BE2C (cell line): ENCODE data around the gene TBC1D24.

Experiments
- DNase-seq: peaks from one replicate; pipeline ENCODE4 v3.0.0-alpha.2; 2020
- H3K27me3 ChIP-seq: fragments of 250-450 bp; sonication (Bioruptor Pico); 2 replicates; pipeline ENCODE4 v1.5.1; 2020; ENCODE audit warnings: mild to moderate bottlenecking
- H3K36me3 ChIP-seq: fragments of 250-450 bp; sonication (Bioruptor Pico); 2 replicates; pipeline ENCODE4 v1.5.1; 2020; ENCODE audit warnings: mild to moderate bottlenecking
- H3K4me1 ChIP-seq: fragments of 250-450 bp; sonication (Bioruptor Pico); 2 replicates; pipeline ENCODE4 v1.5.1; 2020
- H3K4me3 ChIP-seq: 2 replicates; pipeline ENCODE4 v1.5.1; 2011; ENCODE audit warnings: low read depth, low read length
- H3K9me3 ChIP-seq: fragments of 250-450 bp; sonication (Bioruptor Pico); 2 replicates; pipeline ENCODE4 v1.5.1; 2020
- TF ChIP-seq, protein P1 (sequence below): IDR thresholded peaks from 2 replicates; pipeline ENCODE4 v1.5.1; 2012; ENCODE audit warnings: mild to moderate bottlenecking, low read depth, low read length

Gene TBC1D24

DNA sequence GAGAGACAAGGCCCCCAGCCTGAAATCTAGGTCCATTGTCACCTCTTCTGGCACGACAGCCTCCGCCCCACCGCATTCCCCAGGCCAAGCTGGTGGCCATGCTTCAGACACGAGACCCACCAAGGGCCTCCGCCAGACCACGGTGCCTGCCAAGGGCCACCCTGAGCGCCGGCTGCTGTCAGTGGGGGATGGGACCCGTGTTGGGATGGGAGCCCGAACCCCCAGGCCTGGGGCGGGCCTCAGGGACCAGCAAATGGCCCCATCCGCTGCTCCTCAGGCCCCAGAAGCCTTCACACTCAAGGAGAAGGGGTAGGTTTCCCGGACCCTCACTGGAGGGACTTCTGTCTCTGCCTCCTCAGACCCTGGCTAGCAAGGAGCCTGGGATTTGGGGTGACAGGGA lies 14.0 kb upstream of the TBC1D24 start:
- no peaks in the 10 kb centered on the region; the same call in 1 of the 2 replicates for H3K4me1 ChIP-seq
- H3K4me3 ChIP-seq = peak overlapping the region; percentile 63
- peaks cover 24% of the 10 kb centered on the region for H3K36me3 ChIP-seq
- H3K9me3 ChIP-seq = no peaks in the 10 kb centered on the region
- DNase-seq = no peak
- TF ChIP-seq, protein P1, sequence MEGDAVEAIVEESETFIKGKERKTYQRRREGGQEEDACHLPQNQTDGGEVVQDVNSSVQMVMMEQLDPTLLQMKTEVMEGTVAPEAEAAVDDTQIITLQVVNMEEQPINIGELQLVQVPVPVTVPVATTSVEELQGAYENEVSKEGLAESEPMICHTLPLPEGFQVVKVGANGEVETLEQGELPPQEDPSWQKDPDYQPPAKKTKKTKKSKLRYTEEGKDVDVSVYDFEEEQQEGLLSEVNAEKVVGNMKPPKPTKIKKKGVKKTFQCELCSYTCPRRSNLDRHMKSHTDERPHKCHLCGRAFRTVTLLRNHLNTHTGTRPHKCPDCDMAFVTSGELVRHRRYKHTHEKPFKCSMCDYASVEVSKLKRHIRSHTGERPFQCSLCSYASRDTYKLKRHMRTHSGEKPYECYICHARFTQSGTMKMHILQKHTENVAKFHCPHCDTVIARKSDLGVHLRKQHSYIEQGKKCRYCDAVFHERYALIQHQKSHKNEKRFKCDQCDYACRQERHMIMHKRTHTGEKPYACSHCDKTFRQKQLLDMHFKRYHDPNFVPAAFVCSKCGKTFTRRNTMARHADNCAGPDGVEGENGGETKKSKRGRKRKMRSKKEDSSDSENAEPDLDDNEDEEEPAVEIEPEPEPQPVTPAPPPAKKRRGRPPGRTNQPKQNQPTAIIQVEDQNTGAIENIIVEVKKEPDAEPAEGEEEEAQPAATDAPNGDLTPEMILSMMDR = no peak
- no peaks in the 10 kb centered on the region for H3K27me3 ChIP-seq

- no peak for DNase-seq
- TF ChIP-seq, protein P1 = no peak
- H3K9me3 ChIP-seq = no peaks in the 10 kb centered on the region
- H3K4me3 ChIP-seq = no peak overlapping the region
- H3K27me3 ChIP-seq = no peaks in the 10 kb centered on the region
- peaks cover 11% of the 10 kb centered on the region for H3K36me3 ChIP-seq
- H3K4me1 ChIP-seq = peaks cover 3% of the 10 kb centered on the region
Measured at GRCh38 chr16:2462031-2462866, 12.7 kb upstream of the TBC1D24 start.

DNA sequence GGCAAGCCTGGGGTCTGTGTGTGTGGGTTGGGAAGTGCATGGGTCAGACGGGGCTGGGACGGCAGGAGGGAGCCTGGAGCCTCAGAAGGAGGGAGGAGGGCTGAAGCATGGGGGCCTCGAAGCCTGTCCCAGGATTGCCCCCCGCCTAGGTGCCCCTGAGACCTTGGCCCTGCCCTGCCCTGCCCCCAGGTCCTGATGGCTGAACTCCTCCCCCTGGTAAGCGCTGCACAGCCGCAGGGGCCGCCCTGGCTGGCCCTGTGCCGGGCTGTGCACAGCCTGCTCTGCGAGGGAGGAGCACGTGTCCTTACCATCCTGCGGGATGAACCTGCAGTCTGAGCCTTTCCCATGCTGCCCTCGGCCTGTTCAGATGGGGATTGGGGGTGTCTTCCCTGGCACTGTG lies 10.6 kb upstream of the TBC1D24 start:
- peaks cover 10% of the 10 kb centered on the region for H3K4me1 ChIP-seq
- H3K4me3 ChIP-seq = no peak overlapping the region
- H3K27me3 ChIP-seq = no peaks in the 10 kb centered on the region
- H3K36me3 ChIP-seq = peaks cover 4% of the 10 kb centered on the region
- no peak for DNase-seq
- TF ChIP-seq, protein P1 = no peak
- no peaks in the 10 kb centered on the region for H3K9me3 ChIP-seq

DNA sequence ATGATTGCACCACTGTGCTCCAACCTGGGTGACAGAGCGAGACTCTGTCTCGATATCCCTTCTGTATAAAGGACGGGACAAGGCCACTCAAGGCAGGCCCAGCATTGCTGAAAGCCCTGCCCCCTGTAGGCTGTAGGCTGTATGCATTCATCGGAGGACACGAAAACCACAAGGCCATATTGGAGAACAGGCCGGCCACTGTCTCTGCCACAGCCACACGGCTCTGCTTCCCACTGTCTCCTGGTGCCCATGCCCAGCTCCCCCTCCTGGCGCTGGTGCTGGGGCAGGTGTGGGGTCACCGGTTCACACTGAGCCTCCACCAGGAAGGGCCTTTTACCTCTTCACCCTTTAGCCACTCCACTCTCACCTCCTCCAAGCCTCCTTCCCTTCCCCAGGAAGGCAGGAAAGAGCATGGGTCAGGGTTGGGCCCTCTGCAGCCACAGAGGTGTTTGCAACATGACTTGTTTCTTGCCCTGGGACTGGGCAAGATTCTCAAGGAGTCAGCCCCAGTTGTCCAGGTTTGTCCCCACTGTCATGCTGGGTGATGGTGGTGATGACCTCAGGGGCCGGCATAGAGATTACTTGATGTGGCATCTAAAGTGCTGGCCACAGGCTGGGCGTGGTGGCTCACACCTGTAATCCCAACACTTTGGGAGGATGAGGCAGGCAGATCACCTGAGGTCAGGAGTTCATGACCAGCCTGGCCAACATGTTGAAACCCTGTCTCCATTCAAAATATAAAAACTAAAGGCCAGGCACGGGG lies 9.1 kb upstream of the TBC1D24 start:
- no peak for DNase-seq
- H3K4me1 ChIP-seq = peaks cover 25% of the 10 kb centered on the region
- H3K36me3 ChIP-seq = peaks cover 4% of the 10 kb centered on the region
- H3K9me3 ChIP-seq = no peaks in the 10 kb centered on the region
- TF ChIP-seq, protein P1 = peak; percentile 40
- no peaks in the 10 kb centered on the region for H3K27me3 ChIP-seq
- H3K4me3 ChIP-seq = no peak overlapping the region

GRCh38 chr16:2466667-2467527 lies 8.0 kb upstream of the TBC1D24 start:
- Histone ChIP-seq H3K9me3 (no peaks in the 10 kb centered on the region), H3K4me1 (peaks cover 28% of the 10 kb centered on the region), H3K36me3 (no peaks in the 10 kb centered on the region; the same call in 1 of the 2 replicates), H3K27me3 (no peaks in the 10 kb centered on the region), H3K4me3 (no peak overlapping the region)
- TF ChIP-seq, protein P1 = no peak
- DNase-seq = no peak
